H1 (cell line): ENCODE data around the gene LPCAT1.

ENCODE experiments used
- EZH2 ChIP-seq: fragments of 200-600 bp; sonication (generic); IDR thresholded peaks from 2 replicates; pipeline ENCODE4 v1.7.1; 2012; ENCODE audit warnings: low read depth, mild to moderate bottlenecking, moderate library complexity, low read length, inconsistent platforms; ENCODE audit not compliant: severe bottlenecking
- KDM1A ChIP-seq: fragments of 200-600, 300-600 bp; sonication (generic); IDR thresholded peaks from 2 replicates; pipeline ENCODE4 v1.7.1; 2016; ENCODE audit warnings: mild to moderate bottlenecking, low read length, borderline replicate concordance
- KDM5A ChIP-seq: fragments of 200-600 bp; IDR thresholded peaks from 2 replicates; pipeline ENCODE4 v1.7.1; 2012; ENCODE audit warnings: mild to moderate bottlenecking, low read length, inconsistent platforms, mixed read lengths
- POLR2A ChIP-seq, 2 experiments: IDR thresholded peaks; 1 replicate in 1 of 2; 2 replicates in 1 of 2; pipeline ENCODE4 v1.6.1; 2011; ENCODE audit warnings: low read depth in 2 of 2, low read length in 2 of 2, mild to moderate bottlenecking in 2 of 2; ENCODE audit errors: control extremely low read depth in 1 of 2
- POLR2AphosphoS5 ChIP-seq: IDR thresholded peaks from 2 replicates; pipeline ENCODE4 v1.6.1; 2011; ENCODE audit warnings: low read depth, low read length
- RAD21 ChIP-seq, 2 experiments: IDR thresholded peaks in 1 of 2; conservative IDR thresholded peaks in 1 of 2; 2 replicates each; pipeline ENCODE4 v1.6.1; 2011; ENCODE audit warnings: low read depth in 2 of 2, low read length in 2 of 2, improper control_type of control experiment in 1 of 2, inconsistent platforms in 1 of 2, mild to moderate bottlenecking in 1 of 2, moderate library complexity in 1 of 2
- RXRA ChIP-seq: IDR thresholded peaks from 2 replicates; pipeline ENCODE4 v1.6.1; 2011; ENCODE audit warnings: low read depth, mild to moderate bottlenecking, low read length, moderate library complexity; ENCODE audit not compliant: insufficient read depth
- TEAD4 ChIP-seq: IDR thresholded peaks from 2 replicates; pipeline ENCODE4 v1.6.1; 2012; ENCODE audit warnings: low read depth, low read length, inconsistent platforms, mixed read lengths
- ZNF274 ChIP-seq: IDR thresholded peaks from 2 replicates; pipeline ENCODE4 v1.7.0; 2012; ENCODE audit warnings: low read length, borderline replicate concordance; ENCODE audit errors: extremely low read depth
- TF ChIP-seq, protein P1 (sequence below), 3 experiments: IDR thresholded peaks; 1 replicate in 2 of 3; 2 replicates in 1 of 3; pipeline versions ENCODE4 v1.5.1 to v1.6.1; 2011; ENCODE audit warnings: low read length in 3 of 3, mild to moderate bottlenecking in 3 of 3, inconsistent platforms in 2 of 3, low read depth in 1 of 3, moderate library complexity in 1 of 3; ENCODE audit not compliant: insufficient read depth in 1 of 3; ENCODE audit errors: control extremely low read depth in 1 of 3

DNA sequence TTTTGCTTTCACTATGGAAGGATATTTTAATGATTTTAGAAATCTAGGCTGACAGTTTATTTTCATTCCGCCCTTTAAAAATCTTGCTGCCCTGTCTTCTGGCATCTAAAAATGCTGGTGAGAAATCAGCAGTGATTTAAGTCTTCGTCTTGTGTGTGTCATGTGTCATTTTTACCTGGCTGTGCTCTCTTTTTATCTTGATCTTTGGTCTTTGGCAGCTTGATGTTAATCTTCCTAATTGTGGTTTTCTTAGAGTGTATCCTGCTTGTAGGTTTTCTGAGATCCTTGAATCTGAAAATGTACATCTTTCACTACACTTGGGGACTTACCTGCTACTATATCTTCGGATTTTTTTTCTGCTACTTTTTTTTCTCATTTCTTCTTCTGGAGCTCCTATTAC, 11.9 kb upstream of the LPCAT1 start:
- TF ChIP-seq RAD21 (IDR thresholded peaks at IDR 0.05 in 1 of 2, conservative IDR thresholded peaks at IDR 0.05 in 1 of 2; ENCODE audit: low read depth in 2 of 2, low read length in 2 of 2) (no peak), POLR2A (IDR thresholded peaks at IDR 0.05; ENCODE audit: control extremely low read depth in 1 of 2, low read depth in 2 of 2, low read length in 2 of 2) (no peak), KDM1A (no peak), TEAD4 (no peak), EZH2 (no peak), RXRA (no peak), ZNF274 (no peak), POLR2AphosphoS5 (no peak), KDM5A (no peak)
- TF ChIP-seq, protein P1, sequence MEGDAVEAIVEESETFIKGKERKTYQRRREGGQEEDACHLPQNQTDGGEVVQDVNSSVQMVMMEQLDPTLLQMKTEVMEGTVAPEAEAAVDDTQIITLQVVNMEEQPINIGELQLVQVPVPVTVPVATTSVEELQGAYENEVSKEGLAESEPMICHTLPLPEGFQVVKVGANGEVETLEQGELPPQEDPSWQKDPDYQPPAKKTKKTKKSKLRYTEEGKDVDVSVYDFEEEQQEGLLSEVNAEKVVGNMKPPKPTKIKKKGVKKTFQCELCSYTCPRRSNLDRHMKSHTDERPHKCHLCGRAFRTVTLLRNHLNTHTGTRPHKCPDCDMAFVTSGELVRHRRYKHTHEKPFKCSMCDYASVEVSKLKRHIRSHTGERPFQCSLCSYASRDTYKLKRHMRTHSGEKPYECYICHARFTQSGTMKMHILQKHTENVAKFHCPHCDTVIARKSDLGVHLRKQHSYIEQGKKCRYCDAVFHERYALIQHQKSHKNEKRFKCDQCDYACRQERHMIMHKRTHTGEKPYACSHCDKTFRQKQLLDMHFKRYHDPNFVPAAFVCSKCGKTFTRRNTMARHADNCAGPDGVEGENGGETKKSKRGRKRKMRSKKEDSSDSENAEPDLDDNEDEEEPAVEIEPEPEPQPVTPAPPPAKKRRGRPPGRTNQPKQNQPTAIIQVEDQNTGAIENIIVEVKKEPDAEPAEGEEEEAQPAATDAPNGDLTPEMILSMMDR (IDR thresholded peaks at IDR 0.05; ENCODE audit: control extremely low read depth in 1 of 3, insufficient read depth in 1 of 3, low read depth in 1 of 3, low read length in 3 of 3) = no peak
